HG03354 (cell line): Measurements from ENCODE around the gene SLC2A6.

Experiments
- ATAC-seq: cut with Tn5 transposase; IDR thresholded peaks from one replicate; pipeline ENCODE4 v1.9.1; 2021; ENCODE audit warnings: mild to moderate bottlenecking; ENCODE audit not compliant: unreplicated experiment, poor library complexity, severe bottlenecking

Gene SLC2A6

DNA sequence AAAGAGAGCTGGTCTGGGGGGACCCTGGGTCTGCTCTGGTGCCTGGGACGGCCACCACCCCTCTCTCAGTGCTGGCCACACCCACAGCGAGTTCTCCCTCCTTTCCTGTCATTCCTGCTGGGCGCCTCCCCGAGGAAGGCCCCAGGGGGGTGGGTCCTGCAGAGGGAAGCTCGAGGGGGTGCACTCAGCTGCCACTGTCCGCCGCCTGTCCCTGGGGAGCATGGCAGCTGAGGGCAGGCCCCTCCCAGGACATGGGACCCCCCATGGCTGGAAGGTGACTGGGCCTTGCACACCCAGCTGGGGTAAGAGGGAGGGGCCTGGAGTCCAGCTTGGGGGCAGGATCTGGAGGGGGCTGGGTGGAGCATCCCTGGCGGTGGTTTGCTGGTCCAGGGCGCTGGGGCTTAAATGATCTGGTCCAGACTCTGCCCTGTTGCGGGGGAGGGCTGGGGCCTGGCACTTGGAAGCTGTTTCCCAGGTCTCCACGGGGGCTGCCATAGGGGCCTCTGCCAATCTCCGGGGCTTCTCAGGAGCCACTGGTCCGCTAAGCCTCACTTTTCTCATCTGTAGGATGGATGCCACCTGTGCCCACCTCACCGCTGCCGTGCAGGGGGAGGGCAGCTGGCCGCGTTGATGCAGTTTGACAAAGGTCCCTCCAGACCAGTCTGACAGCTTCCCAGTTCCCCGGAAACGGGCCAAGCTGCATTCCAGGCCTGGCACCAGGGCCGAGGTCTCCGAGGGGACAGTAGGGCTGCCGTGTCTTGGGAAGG, 6.0 kb upstream of the SLC2A6 start:
- no peak for ATAC-seq

GRCh38 chr9:133483611-133484010, 4.7 kb upstream of the SLC2A6 start:
- no peak for ATAC-seq

GRCh38 chr9:133477992-133478850, 678 bp downstream of the SLC2A6 start:
- peak; percentile 52 for ATAC-seq

DNA sequence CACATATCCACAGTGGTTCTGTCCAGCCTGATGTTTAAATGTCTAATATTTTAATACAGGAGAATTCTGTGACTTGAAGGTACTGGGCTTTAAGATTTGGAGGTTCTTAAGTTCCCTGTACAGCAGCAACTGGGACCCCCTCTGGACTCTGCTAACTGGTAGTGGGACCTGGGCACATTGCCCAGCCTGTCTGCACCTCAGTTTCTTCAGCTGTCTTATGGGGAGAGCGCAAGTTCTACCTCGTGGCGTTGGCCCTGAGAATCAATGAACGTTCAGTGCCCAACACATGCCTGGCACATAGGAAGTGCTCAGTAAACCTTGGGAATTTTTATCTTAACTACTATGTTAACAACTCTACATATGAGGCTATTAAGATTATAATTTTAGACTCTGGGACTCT, 1.4 kb downstream of the SLC2A6 start:
- ATAC-seq, result no peak

DNA sequence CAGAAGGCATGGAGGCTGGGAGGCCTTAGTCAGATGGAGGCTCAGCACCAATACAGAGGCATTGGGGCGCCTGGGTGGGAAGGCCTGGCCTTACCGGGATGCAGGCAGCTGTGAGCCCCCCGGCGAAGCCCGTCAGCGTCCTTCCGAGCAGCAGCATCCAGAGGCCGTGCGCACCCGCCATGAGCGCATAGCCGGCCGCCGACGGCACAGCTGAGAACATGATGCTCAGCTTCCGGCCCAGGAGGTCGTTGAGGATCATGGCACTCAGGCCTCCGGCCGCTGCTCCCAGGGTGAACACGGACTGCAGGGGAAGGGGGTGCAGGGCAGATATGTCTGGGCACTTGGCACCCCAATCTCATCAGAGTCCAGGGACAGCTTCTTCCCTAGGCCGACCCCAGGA, 2.0 kb downstream of the SLC2A6 start:
- no peak for ATAC-seq

DNA sequence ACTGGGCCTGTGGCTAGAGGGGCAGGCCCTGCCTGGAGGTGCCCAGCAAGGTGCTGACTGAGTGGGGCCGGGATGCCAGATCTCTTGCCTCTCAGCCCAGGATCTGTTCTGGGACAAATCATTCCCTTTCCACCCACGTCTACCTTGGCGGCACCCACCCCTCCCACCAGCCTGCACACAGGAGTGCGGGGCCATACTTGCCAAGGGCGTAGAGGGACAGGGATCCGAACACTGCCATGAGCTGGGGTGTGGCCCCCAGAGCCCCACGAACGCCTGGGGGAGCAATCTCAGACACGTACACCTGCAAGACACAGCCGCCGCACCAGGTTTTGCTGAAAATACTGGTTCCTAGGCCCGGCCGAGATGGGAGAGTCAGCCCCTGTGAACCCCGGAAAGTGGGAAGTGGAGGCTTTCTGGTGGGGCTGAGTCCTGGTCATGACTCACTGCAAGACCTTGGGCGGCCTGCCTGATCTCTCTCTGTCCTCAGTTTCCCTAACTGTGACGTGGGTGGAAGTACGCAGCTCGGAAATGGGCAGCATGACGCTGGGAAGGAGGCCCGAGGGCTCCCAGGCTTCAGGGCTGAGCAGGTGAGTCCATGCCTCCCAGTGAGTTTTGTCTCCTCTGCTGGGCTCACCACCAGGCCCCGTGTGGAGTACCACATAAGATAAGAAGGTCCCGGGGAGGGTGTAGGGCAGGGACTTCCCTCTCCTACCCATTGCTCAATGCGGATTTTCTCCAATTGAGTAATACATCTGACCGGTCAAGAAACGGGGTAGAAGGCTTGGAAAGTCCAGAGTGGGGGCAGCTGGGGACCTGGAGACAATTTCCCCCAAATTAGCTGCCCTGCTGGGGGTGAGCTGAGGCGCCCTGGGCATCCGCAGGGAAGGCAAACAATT, 2.6 kb downstream of the SLC2A6 start:
- no peak for ATAC-seq

- no peak for ATAC-seq
Observed at GRCh38 chr9:133475292-133476012, 3.4 kb downstream of the SLC2A6 start.

DNA sequence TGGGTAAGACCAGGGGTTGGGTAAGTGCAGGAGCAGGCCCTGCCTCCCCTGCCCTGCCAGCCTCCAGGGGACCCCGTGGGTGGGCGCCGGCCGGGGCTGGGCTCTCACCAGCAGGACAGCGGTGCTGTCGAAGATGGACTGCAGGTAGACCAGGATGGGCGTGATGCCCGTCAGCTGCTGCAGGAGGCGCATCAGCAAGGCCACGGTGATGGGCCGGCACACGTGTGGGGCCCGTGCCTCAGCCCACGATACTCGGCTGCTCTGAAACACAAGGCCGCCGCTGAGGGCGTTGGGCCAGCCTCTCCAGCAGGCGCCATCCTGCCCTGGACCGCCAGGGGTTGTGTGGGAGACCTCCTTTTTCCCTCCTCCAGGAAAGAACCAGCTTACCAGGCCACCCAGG, 4.0 kb downstream of the SLC2A6 start:
- ATAC-seq, result no peak

- ATAC-seq, result no peak
Observed at GRCh38 chr9:133474215-133474614, 4.7 kb downstream of the SLC2A6 start.

- ATAC-seq, result no peak
Observed at GRCh38 chr9:133473743-133474142, 5.2 kb downstream of the SLC2A6 start.

DNA sequence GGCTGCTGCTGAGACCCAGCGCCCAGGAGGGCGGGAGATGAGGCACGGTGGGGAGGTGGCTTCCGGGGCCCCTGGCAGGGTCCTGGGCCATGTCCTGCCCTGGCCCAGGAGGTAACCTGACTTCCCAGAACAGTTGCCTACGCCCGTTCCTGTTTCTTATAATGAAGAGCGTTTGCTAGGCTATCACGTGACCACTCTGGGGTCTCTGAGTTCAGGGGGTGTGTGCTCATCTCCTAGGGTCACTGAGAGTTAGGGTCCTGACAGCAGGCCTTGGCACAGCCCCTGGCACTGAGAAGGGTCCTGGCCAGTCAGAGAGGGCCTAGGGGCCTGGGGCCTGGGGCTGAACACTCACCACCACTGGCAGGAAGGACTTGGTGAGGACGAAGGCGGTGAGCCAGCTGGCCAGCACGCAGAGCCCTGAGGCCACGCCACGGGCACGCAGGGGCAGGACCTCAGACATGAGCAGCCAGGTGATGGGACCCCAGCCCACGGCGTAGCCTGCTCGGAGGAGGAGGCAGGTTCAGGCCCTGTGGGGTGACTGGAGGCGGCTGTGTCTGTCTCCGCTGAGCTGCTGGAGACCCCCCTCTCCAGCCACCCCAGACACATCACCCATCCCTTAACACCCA, 6.0 kb downstream of the SLC2A6 start:
- ATAC-seq, result no peak

DNA sequence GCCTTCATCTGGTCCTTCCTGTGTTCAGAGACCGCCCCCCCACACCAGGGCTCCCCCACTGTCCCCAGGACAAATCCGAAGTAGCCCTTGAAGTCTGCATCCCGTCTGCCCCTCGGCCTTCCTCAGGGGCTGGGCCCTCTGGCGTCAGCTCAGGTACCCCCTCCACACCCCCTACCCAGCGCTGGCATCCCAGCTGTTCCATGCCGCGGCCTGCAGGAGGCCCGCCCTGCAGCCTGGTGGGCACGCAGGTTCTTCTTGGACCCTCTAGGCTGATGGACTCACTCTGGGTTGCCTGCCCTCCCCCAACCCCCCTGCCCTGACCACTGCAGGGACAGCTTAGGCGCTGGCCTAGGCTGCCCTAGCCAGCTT, 6.6 kb downstream of the SLC2A6 start:
- ATAC-seq, result no peak

GRCh38 chr9:133471551-133472276, 7.2 kb downstream of the SLC2A6 start:
- no peak for ATAC-seq

DNA sequence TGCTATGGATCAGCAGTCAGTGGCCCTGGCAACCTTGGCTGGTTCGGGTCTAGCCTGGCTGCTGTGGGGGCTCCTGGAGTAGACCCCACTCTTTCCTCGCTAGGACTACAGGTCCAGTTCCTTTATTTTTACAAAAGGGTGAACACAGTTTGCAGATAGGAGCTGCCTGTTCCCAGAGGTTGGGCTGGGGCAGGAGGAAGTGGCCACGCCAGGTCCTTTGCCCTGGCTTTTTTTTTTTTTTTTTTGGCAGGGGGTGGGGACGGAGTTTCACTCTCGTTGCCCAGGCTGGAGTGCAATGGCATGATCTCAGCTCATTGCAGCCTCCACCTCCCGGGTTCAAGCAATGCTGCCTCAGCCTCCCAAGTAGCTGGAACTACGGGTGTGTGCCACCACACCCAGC, 7.9 kb downstream of the SLC2A6 start:
- no peak for ATAC-seq

DNA sequence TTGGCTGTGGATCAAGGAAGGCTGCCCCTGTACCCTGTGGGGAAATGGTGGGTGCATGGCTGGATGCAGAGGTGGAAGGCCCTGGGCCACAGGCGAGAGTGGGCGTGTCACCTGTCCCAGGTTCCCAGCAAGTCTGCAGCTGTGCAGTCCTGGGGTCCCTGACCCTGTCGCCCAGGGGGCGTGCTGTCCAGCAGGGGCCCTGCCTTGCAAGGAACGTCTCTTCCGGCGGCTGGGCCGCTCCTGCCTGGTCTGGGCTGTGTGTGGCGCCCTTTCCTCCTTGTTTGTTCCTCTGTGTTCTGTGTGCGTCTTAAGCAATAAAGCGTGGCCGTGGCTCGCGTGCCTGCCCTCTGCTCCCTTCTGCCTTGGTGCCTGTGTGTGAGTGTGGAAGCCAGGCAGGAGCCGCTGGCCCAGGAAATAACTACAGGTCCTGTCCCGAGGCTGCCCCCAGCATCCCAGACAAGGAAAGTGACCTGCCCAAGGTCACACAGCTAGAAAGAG, 8.4 kb downstream of the SLC2A6 start:
- ATAC-seq, result no peak

- no peak for ATAC-seq
Observed at GRCh38 chr9:133468777-133469421, 10.0 kb downstream of the SLC2A6 start.

DNA sequence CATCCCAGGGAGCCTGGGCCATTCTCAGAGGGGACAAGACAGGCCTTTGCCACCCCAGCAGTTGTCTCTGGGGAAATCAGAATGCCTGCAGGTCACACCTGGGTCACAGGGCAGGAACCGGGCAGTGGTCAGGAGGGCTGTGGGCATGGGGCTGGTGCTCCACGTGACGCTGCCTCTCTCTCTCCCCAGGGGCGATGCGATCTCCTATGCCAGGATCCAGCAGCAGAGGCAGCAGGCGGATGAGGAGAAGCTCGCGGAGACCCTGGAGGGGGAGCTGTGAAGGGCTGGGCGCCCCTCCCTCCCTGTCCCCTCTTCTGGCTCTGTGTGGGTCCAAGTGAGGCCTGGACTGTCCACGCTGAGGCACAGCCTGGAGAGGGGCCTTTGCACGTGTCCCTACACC, 10.5 kb downstream of the SLC2A6 start:
- ATAC-seq, result no peak

DNA sequence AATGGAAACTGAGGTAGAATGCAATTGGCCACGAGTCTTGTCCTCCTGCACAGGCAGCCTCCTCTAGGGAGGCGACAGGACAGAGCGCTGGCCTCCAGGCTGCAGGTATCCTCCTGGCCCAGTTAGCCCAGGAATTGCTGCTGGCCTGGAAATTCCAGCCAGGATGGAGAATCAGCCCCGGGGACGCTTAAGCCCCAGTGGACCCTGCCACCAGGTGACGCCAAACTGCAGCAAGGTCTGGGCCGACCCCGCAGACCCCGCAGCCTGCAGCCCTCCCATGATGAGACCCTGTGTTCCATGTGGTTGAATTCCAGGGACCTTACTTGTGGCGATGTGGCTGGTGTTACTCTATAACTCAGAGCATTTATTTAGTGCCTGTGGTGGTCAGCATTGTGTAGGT, 11.8 kb downstream of the SLC2A6 start:
- ATAC-seq, result no peak
